GM19455 (cell line): Measurements from ENCODE around the gene MYCL.

ENCODE experiments used
- ATAC-seq: cut with Tn5 transposase; IDR thresholded peaks from one replicate; pipeline ENCODE4 v1.9.1; 2021; ENCODE audit not compliant: unreplicated experiment

MYCL gene, protein sequence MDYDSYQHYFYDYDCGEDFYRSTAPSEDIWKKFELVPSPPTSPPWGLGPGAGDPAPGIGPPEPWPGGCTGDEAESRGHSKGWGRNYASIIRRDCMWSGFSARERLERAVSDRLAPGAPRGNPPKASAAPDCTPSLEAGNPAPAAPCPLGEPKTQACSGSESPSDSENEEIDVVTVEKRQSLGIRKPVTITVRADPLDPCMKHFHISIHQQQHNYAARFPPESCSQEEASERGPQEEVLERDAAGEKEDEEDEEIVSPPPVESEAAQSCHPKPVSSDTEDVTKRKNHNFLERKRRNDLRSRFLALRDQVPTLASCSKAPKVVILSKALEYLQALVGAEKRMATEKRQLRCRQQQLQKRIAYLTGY

GRCh38 chr1:39901714-39902459 is at the start of gene MYCL:
MYCL (minus strand) TSS chr1:39901917; CDS start chr1:39901434, 483 bp downstream.
- ATAC-seq, result peak; percentile 73

DNA sequence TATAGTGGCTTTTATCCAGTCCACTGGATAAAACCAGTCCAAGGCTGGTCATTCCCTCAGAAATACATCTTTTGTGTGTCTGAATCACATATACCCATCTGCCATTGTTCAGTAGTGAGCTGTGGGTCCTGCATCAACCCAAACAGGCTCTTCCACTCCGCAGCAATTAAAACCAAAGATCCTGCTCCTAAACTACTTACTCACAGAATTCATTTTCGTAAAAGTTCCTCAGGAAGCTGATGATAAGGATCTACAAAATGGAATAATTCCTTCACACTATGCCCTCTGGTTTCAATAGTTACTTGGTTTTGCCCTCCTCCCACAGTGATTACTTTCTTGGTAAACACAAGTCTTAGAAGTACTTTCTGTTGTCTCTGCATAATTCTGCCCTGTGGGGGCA is 48.2 kb upstream of the MYCL start:
- no peak for ATAC-seq

DNA sequence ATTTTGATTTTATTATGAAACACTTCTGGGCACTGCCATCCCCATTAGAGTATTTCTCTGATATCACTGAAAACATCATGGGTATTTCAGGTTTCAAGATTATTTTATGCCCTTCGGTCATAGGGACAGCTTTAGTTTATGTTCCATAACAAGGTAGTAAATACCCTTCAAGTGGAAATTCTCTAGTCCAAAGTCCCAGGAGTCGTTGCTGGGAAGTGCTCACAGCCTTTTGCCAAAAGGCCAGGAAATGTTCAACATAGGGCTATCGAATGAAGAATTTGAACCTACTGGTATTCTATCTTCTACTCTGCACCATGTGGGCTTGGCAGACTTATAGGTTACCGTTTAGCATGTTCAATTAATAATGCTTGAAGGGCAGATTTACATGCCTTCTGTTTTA is 45.5 kb upstream of the MYCL start:
- ATAC-seq, result no peak

- no peak for ATAC-seq
Observed at GRCh38 chr1:39946216-39946615, 44.5 kb upstream of the MYCL start.

DNA sequence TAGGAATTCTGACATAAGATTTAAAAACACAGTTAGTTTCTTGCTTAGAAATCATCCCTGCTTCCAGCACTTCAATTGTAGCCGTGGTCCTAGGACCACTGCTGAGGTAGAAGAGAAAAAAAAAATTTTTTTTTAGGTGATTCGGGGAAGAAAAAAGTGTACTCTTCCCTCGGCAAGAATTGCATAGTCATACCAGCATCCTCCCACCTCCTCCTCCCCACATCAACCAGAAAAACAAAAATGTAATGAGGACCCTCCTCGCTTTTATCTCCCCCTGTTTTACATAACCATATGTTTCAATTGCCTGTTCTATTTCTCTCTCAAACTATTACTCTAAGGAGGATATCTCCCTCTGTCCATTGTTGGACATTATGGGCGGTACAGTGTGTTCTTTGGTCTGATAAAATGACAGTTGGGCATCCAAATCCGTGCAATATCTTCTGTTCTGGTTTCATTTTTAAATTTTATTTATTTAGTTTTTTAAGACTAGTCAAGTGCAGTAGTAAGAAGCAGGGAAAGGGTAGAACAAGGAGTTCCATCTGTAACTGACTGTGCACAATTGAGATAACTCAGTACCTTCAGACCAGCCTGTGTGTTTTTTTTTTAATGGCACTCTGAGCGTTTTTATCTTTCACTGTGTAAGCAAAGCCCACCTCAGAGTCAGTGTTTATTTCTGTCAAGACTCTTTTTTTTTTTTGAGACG is 42.8 kb upstream of the MYCL start:
- no peak for ATAC-seq

DNA sequence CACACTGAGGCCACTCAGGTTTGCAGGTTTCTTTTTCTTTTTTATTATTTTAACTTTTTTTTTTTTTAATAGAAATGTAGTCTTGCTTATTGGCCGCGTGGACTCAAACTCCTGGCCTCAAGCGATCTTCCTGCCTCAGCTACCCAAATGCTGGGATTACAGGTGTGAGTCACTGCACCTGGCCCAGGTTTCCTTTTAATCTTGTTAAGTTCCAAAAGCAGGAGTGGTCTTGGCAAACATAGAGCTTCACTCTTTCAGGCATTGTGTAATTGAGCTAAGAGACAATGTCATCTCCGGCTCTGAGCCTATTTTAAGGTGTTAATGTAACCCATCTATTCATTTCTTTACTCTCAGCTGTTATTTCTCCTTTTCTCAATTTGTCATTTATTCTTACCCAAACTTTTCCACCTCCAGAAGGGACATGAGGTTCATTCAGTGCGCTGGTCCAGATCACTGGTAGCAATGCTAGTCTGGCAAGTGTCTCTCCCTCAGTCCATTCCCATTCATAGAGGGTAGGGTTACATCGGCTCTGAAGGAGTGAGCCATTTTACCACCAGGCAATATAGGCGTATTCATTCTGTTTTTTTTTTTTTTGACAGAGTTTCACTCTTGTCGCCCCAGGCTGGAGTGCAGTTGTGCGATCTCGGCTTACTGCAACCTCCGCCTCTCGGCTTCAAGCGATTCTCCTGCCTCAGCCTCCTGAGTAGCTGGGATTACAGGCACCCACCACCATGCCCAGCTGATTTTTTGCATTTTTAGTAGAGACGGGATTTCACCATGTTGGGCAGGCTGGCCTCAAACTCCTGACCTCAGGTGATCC is 42.0 kb upstream of the MYCL start:
- no peak for ATAC-seq

DNA sequence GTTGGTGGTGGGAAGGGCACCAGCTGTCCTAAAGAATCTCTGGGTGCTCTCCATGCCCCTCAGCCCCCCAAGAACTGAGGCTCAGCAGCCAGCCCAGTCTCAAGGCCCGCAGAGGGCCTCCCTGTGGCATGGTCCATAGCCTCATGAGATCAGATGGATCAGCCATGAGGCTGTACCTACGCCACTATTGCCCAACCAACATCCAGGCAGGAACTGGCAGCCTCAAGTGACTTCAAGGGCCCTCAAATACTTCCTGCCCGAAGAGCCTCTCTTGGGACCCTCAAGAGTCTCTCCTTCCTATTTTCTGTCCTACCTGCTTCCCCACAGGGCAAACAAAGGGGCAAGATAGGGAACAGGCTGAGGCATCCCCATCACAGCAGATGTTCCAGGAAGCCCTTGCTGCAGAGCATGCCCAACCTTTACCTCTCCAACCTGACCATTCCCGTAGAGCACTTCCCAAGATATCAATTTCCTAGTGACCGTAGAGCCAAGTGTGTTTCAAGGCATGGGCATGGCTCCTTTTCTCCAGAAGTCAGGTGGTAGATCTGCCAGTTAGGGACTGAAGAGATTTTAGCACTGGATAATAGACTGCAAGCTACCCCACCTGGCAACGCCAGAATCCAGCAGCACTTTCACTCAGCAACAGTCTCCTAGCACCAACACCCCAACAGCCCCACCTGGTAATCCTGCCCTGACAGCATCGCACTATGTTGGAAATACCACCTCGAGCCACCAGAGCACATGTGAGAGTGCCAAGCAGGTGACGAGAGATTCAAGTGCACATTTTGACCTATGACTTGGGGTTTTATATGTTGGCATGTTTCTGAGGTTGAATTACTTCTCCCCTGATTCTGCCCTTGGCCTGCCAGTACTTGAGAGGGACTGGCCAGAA is 39.5 kb upstream of the MYCL start:
- no peak for ATAC-seq

DNA sequence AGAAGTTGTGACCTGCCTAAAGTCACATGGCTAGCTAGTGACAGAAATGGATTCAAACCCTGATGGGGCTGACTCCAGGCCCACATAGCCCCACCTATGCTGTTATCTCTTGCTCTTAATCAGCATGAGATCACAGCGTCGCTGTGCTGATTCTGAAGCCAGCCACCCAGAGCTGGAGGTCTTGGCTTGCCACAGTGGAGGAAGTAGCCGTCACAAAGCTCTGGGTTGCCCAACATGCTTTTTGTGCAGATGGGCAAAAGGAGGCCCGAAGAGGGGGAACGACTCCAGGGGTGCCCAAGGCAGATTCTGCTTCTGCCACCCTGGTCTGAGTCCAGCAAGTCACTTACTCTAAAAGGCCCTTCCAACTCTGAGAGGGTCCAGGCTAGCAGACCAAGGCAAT is 38.5 kb upstream of the MYCL start:
- no peak for ATAC-seq

DNA sequence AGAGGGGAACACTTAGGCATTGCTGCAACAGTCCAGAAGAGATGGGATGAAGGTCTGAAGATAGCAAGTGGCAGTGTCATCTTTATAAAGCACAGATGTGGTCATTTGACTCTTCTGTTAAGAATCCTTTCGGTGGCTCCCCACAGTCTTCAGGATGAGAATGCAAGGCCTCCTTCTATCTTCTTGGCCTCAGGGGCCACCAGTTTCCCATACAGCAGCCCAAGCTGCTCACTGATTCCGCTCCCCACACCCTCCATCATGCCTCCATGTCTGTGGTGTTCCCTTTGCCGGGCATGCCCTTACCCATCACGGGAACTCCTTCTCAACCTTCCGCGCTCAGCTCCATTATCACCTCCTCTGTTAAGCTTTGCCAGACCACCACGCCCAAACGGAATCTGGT is 37.1 kb upstream of the MYCL start:
- ATAC-seq, result no peak

GRCh38 chr1:39936724-39937491 is 35.2 kb upstream of the MYCL start:
- no peak for ATAC-seq

- no peak for ATAC-seq
Observed at GRCh38 chr1:39933956-39934941, 32.5 kb upstream of the MYCL start.

DNA sequence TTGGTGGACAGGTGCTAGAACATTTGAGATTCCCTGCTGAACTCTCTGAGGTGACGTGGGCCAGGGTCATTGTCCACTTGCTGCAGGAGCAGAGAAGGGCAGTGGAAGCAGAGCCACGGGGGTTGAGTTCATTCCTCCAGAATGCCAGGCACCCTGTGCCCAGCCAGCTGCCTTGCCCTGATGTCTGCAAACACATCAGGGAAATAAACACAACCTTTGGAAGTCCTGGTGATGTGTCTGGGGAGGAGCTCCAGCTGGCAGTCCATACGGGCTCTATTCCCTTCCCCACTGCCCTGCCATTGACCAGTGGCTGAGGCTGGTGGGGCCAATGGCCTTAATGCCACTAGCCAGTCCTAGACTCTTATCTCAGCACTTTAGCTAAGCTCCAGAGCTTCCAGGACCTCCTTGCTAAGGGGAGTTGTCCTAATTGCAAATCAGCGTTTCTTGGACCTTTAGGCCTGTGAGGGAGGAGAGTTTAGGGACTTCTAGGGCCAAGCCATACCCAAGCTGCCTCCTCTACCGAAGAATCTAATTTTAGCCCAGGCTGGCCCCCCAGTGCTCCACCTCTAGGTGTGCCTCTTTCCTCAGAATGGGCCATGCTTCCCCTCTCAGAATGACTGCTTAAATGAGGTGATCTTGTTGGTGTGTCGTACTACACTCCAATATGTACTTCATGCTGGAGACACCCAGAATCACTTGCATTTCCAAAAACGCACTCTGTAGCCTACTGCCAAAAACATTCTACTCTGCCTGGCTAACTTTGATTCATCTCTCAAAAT is 27.3 kb upstream of the MYCL start:
- no peak for ATAC-seq

DNA sequence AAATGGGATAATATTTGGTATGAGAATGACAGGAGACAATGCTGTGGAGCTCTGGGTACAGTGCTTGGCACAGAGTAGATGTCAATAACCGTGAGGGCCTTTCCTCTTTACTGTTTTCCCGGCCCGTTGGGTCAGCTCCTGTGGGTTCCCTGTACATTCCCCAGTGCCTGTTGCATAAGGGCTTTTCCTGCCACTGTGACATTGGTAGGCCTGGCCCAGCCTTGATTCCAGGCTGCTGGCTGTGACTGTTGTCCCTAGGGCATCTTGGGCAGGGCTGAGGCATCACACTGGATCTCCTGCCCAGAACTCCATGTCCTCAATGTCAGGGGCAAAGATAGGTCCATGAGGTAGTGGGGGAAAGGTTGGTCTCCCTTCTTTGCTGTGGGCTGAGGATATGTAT is 25.8 kb upstream of the MYCL start:
- ATAC-seq, result no peak

DNA sequence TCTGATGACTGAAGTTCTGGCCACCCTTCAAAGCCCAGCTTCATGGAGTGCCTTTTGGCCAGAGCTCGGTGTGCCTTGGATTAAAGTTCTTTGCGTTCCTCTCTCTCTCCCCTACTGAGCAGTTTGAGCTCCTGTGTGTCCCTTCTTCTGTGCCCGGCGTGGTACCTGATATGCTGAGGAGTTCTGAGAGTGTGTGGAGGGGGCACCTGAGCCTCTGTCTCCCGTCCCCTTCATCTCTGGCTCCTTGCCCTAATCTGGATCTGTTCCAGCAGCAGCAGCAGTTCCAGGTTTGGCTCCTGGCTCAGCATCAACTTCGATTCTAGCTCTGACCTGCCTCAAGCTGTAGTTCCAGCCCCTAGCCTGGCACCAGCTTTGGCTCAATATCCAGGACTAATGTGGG is 25.1 kb upstream of the MYCL start:
- no peak for ATAC-seq

DNA sequence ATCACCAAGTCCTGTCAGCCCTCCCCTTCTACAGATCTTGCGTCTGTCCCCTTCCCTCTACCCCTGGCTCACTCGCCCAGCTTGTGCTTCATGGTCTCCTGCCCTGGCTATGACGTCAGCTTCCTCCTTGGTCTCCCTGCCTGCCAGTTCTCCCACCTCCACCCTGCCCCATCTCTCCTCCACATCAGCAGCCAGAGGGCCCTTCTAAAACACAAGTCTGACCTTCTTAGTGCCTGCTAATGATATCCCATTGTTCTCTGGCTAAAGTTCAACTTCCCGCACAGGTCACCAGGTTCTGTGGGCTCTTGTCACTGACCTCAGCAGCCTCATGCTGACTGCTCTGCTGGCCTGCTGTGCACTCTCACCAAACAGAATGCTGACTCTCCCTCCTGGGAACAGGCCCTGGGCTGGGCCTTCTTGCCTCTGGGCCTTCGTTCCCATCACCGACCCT is 24.7 kb upstream of the MYCL start:
- no peak for ATAC-seq

DNA sequence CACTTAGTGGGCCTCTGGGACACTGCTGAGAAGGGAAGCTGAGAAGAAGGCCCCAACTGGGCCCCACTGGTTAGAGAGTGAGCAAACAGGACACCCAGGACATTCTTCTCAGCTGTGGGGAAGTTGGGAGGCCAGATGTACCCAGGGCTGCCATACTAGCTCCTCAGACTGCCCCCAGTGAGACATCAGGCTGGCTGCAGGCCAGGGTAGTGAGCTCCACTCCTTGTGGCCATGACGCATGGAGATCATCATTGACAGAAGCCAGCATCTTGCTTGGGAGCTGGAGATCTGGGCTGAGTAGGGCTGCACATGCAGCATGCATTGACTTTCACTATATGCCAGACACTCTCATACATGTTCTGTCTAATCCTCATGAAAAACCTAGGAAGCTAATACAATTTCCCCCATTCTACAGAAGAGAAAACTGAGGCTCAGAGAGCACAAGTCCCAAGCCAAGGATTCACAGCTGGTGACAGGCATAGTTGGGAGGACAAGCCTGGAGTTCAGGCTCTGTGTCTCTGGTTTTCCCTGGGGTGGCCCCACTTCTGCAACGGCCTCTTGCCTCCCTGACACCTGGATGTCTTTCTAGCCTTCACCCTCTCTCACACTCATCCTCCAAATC is 24.1 kb upstream of the MYCL start:
- ATAC-seq, result no peak

DNA sequence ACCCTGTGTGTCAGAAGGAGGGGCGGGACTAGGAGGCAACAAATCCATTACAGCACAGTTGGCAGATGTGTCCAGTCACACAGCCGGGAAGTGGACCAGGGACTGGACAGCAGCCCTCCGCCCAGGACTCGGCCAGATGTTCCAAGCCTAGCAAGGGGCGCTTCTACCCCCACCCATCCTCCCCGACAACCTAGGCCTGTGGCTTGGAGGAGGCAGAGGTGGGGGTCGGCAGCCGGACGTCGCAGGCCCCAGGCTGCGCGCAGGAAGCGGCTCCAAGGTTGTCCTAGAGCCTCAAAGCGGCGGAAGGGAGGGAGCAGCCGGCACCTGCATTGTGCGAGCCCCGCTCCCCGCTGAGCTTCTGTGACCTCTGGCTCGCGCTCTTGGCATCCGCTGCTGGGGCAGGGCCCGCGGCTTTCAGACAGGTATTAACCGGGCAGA is 20.6 kb upstream of the MYCL start:
- ATAC-seq, result no peak
